GM12878 (cell line): ENCODE results near the gene SMAGP. TPM values are rescaled to one million over a fixed set of nuclear protein-coding genes. Genes with fewer than 3 reads are reported as not detected.

ENCODE experiments used
- ATAC-seq: fragments of 200-7000 bp; cut with Tn5 transposase; 3 replicates; pipeline ENCODE4 v1.9.1; 2020; ENCODE audit warnings: mild to moderate bottlenecking, moderate library complexity
- BruUV-seq: library from RNA; stranded (reverse); fragments of 400-500 nt; replicated peaks from 2 replicates; lab custom pipeline; 2021; lab: Mats Ljungman, UMichigan
- CTCF ChIA-PET: fragments of 300-600 bp; sonication (Branson Sonifier 250); formaldehyde crosslinking; extraction: SDS; loops from one replicate; lab custom pipeline; 2021; ENCODE audit warnings: inconsistent platforms; lab: Yijun Ruan, JAX
- POLR2A ChIA-PET: fragments of 350-600 bp; formaldehyde crosslinking; extraction: SDS; loops from one replicate; lab custom pipeline; 2021; ENCODE audit warnings: inconsistent platforms; lab: Charles Lee
- RAD21 ChIA-PET: fragments of 300-600 bp; sonication (Branson Sonifier 250); formaldehyde crosslinking; loops from one replicate; lab custom pipeline; 2023; ENCODE audit warnings: antibody characterized with exemption; ENCODE audit not compliant: unreplicated experiment; lab: Charles Lee
- SMC1A ChIA-PET: fragments of 300-600 bp; sonication (Branson Sonifier 250); formaldehyde crosslinking; loops from one replicate; lab custom pipeline; 2023; ENCODE audit not compliant: unreplicated experiment, uncharacterized antibody; lab: Charles Lee
- DNase-seq: peaks from one replicate; pipeline ENCODE4 v3.0.0-alpha.2; 2011; ENCODE audit warnings: low read depth, low spot score
- FAIRE-seq: peaks from 3 replicates; lab custom pipeline; 2011; peaks lifted over from hg19 to GRCh38; lab: Jason Lieb, UNC
- H2AFZ ChIP-seq: 2 replicates; pipeline ENCODE4 v1.6.0; 2011; ENCODE audit warnings: low read depth, low read length, control low read depth; ENCODE audit not compliant: control insufficient read depth
- H3K27ac ChIP-seq: 2 replicates; pipeline ENCODE4 v1.5.1; 2011; ENCODE audit warnings: control low read depth; ENCODE audit not compliant: control insufficient read depth, insufficient read depth
- H3K27me3 ChIP-seq, 2 experiments: replicated peaks in 1 of 2; 2 replicates each; pipeline versions ENCODE4 v1.6.0 to v1.6.1; 2011; ENCODE audit warnings: low read length in 1 of 2; ENCODE audit not compliant: control insufficient read depth in 2 of 2, insufficient read depth in 2 of 2
- H3K36me3 ChIP-seq, 2 experiments: 2 replicates each; pipeline ENCODE4 v1.5.1; 2011; ENCODE audit warnings: low read length in 1 of 2; ENCODE audit not compliant: control insufficient read depth in 2 of 2, insufficient read depth in 2 of 2
- H3K4me1 ChIP-seq: 2 replicates; pipeline ENCODE4 v1.6.1; 2011; ENCODE audit warnings: mild to moderate bottlenecking, low read length, moderate library complexity, mixed read lengths; ENCODE audit not compliant: control insufficient read depth, insufficient read depth
- H3K4me2 ChIP-seq: 2 replicates; pipeline ENCODE4 v1.6.0; 2011; ENCODE audit warnings: control low read depth; ENCODE audit not compliant: control insufficient read depth, insufficient read depth
- H3K4me3 ChIP-seq: fragments of 200-600 bp; sonication (generic); 2 replicates; pipeline ENCODE4 v1.5.1; 2016
- H3K79me2 ChIP-seq: 2 replicates; pipeline ENCODE4 v1.6.0; 2011; ENCODE audit warnings: low read length; ENCODE audit not compliant: control insufficient read depth, insufficient read depth
- H3K9ac ChIP-seq: 2 replicates; pipeline ENCODE4 v1.8.0; 2011; ENCODE audit warnings: low read length, control low read depth, mixed read lengths; ENCODE audit not compliant: control insufficient read depth, insufficient read depth
- H3K9me3 ChIP-seq: replicated peaks from 3 replicates; pipeline ENCODE4 v1.5.1; 2011; ENCODE audit warnings: mild to moderate bottlenecking, low read length; ENCODE audit not compliant: control insufficient read depth, insufficient read depth
- H4K20me1 ChIP-seq: 2 replicates; pipeline ENCODE4 v1.6.0; 2011; ENCODE audit not compliant: control insufficient read depth, insufficient read depth
- ATF3 ChIP-seq: IDR thresholded peaks from 2 replicates; pipeline ENCODE4 v1.6.1; 2011; ENCODE audit warnings: low read depth, mild to moderate bottlenecking, low read length, moderate library complexity, borderline replicate concordance; ENCODE audit errors: extremely low read depth
- CBX3 ChIP-seq: fragments of 200-600 bp; sonication (generic); IDR thresholded peaks from 2 replicates; pipeline ENCODE4 v1.6.1; 2016; ENCODE audit warnings: low read depth, borderline replicate concordance
- CHD1 ChIP-seq: IDR thresholded peaks from 2 replicates; pipeline ENCODE4 v1.6.1; 2012; ENCODE audit warnings: low read depth, low read length, improper control_type of control experiment
- CTCF ChIP-seq, 3 experiments: IDR thresholded peaks in 2 of 3; conservative IDR thresholded peaks in 1 of 3; 2 replicates each; pipeline ENCODE4 v1.5.1; 2011; ENCODE audit warnings: low read depth in 3 of 3, low read length in 3 of 3, mild to moderate bottlenecking in 3 of 3, control low read depth in 2 of 3, moderate library complexity in 2 of 3, inconsistent platforms in 1 of 3, mixed read lengths in 1 of 3; ENCODE audit not compliant: control insufficient read depth in 2 of 3, insufficient read depth in 1 of 3; ENCODE audit errors: extremely low read depth in 1 of 3
- DPF2 ChIP-seq: fragments of 450-650 bp; IDR thresholded peaks from 2 replicates; pipeline ENCODE4 v1.6.1; 2017; ENCODE audit warnings: mild to moderate bottlenecking
- HCFC1 ChIP-seq: fragments of 150-350 bp; IDR thresholded peaks from 2 replicates; pipeline ENCODE4 v1.6.1; 2014; ENCODE audit warnings: low read length
- IKZF1 ChIP-seq: fragments of 450-650 bp; conservative IDR thresholded peaks from 2 replicates; pipeline ENCODE4 v1.6.1; 2017; ENCODE audit warnings: antibody characterized with exemption, mild to moderate bottlenecking
- RCOR1 ChIP-seq: conservative IDR thresholded peaks from 2 replicates; pipeline ENCODE4 v1.6.1; 2012; ENCODE audit warnings: low read depth, low read length, improper control_type of control experiment
- REST ChIP-seq: IDR thresholded peaks from 2 replicates; pipeline ENCODE4 v1.6.1; 2012; ENCODE audit warnings: mild to moderate bottlenecking, low read depth, low read length
- SMC3 ChIP-seq: IDR thresholded peaks from 2 replicates; pipeline ENCODE4 v1.6.1; 2011; ENCODE audit warnings: low read length, improper control_type of control experiment, borderline replicate concordance
- SRF ChIP-seq, 2 experiments: IDR thresholded peaks; 2 replicates each; pipeline ENCODE4 v1.6.1; 2011; ENCODE audit warnings: low read depth in 2 of 2, low read length in 2 of 2, mild to moderate bottlenecking in 1 of 2, moderate library complexity in 1 of 2
- SUPT20H ChIP-seq: IDR thresholded peaks from 2 replicates; pipeline ENCODE4 v1.6.1; 2011; ENCODE audit warnings: low read depth, mild to moderate bottlenecking, low read length, moderate library complexity, borderline replicate concordance; ENCODE audit not compliant: control insufficient read depth
- TARDBP ChIP-seq: IDR thresholded peaks from 2 replicates; pipeline ENCODE4 v1.6.1; 2016; ENCODE audit warnings: borderline replicate concordance
- ZSCAN29 ChIP-seq: fragments of 450-650 bp; IDR thresholded peaks from 2 replicates; pipeline ENCODE4 v1.6.1; 2017; ENCODE audit warnings: mild to moderate bottlenecking, moderate library complexity
- in situ Hi-C: fragments of 300-500 bp; cut with MboI; formaldehyde crosslinking; loops from 9 replicates; pipeline ENCODE4 v1.14.3; 2018; ENCODE audit warnings: mixed read lengths
- intact Hi-C: fragments of 100-400 bp; cut with micrococcal nuclease; formaldehyde crosslinking; loops from one replicate; pipeline ENCODE4 v1.14.2; 2022; ENCODE audit not compliant: unreplicated experiment
- polyA plus RNA-seq, 11 experiments: library from polyadenylated mRNA; depleted of rRNA in 4 of 11; unstranded in 6 of 11; stranded (reverse) in 5 of 11; fragments of >200 nt; fragmentation: Nextera tagmentation in 4 of 11; fragmentation: Illumina TruSeq in 1 of 11; extraction: Ambion mirVana in 4 of 11; extraction: Trizol in 1 of 11; gene quantifications; 1 replicate in 1 of 11; 2 replicates in 10 of 11; pipeline versions ENCODE4 v1.2.1 to v1.2.3, GENCODE V29; 2011 to 2016; ENCODE audit warnings: inconsistent platforms in 2 of 11, missing spikeins in 2 of 11, low read depth in 1 of 11
- total RNA-seq, 4 experiments: library from RNA; depleted of rRNA in 3 of 4; stranded (reverse); fragments of >200 nt in 3 of 4; fragmentation: Illumina TruSeq in 1 of 4; extraction: Trizol in 1 of 4; gene quantifications; 2 replicates each; pipeline versions ENCODE4 v1.2.1 to v1.2.3, GENCODE V29; 2013 to 2021

Gene SMAGP
- total and polyA plus RNA-seq, 10 of the 15 experiments (the other 5 are each of a cell fraction or from before 2014, with no cell fraction given): 0.42 to 7.1 (median 3.9) TPM

- no peak overlapping the region for H3K4me3 ChIP-seq
- FAIRE-seq: no peak
- H3K4me2 ChIP-seq: no peak overlapping the region
- ChIA-PET POLR2A (interaction anchor here (1.2 kb wide), 1 partner anchor 27 kb away, joined by 3 read pairs; no protein-coding TSS in a partner anchor), SMC1A (interaction anchor here (1.0 to 1.5 kb wide), 3 partner anchors 30 to 294 kb away, joined by 3 to 4 read pairs (median 4); no protein-coding TSS in a partner anchor), RAD21 (interaction anchor here (1.5 kb wide), 1 partner anchor 47 kb away, joined by 5 read pairs; no protein-coding TSS in a partner anchor)
- no TSS peak for BruUV-seq
- H2AFZ ChIP-seq: no peak overlapping the region
- no peaks in the 10 kb centered on the region for H3K4me1 ChIP-seq
- no peak overlapping the region for H3K9ac ChIP-seq
- no peak for TF ChIP-seq REST
- TF ChIP-seq SMC3: no peak
- no peak for TF ChIP-seq RCOR1
- TF ChIP-seq HCFC1: no peak
- TF ChIP-seq ZSCAN29: no peak
- TF ChIP-seq DPF2: no peak
- no peak for TF ChIP-seq IKZF1
- no peak for TF ChIP-seq SUPT20H
- no peak for TF ChIP-seq ATF3
- TF ChIP-seq CTCF (IDR thresholded peaks at IDR 0.05 in 2 of 3, conservative IDR thresholded peaks at IDR 0.05 in 1 of 3; ENCODE audit: control insufficient read depth in 2 of 3, extremely low read depth in 1 of 3, insufficient read depth in 1 of 3, low read depth in 3 of 3, low read length in 3 of 3): no peak
- TF ChIP-seq TARDBP: no peak
- TF ChIP-seq CHD1: no peak
- no peak for TF ChIP-seq CBX3
- TF ChIP-seq SRF (IDR thresholded peaks at IDR 0.05; ENCODE audit: low read depth in 2 of 2, low read length in 2 of 2): no peak
- TF ChIP-seq, all 136 proteins: peak for 0
- CTCF ChIA-PET: interaction anchor here (0.6 to 5.6 kb wide), 3 partner anchors 47 to 519 kb away, joined by 3 to 28 read pairs (median 3); no protein-coding TSS in a partner anchor
- DNase-seq (no peak), ATAC-seq (no peak)
- no peak overlapping the region for H3K27ac ChIP-seq
- in situ Hi-C loops: no loop called here
- intact Hi-C loops: no loop called here
- H3K79me2 ChIP-seq: no peaks in the 10 kb centered on the region
- no peaks in the 10 kb centered on the region for H4K20me1 ChIP-seq
- no peaks in the 10 kb centered on the region for H3K9me3 ChIP-seq
- peaks cover 0 to 8% of the 10 kb centered on the region in 2 experiments; a peak in 1 of 4 replicates for H3K36me3 ChIP-seq
- no peaks in the 10 kb centered on the region for H3K27me3 ChIP-seq
Observed at GRCh38 chr12:51293696-51294095, 23.5 kb upstream of the SMAGP start.
